ENCODE measurements around the gene USH1G. TPM values are rescaled to one million over a fixed set of nuclear protein-coding genes. Genes with fewer than 3 reads are reported as not detected.

Gene USH1G
- total RNA-seq, 1 donor from 2014 or later: 0.14 TPM

DNA sequence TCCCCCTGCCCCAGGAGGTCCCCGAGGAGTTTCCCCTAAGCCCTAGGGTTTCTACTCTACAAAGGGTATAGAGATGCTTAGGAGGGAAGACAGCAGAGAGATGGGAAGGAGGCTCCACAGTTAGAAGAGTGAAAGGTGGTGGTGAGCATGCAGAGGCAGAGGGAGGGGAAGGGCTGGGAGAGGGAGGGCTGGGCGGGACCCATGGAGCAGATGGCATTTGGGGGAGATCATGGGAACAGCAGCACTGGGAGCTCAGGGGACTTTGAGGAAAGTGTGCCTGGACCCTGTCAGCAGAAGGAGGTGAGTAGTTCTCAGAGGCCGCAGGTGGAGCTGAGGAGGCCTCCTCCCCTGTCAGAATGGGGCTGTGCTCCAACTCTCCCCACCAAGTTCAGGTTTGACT is 12.0 kb upstream of the USH1G start:
- DNase-seq (ENCODE audit: low read depth) (no peak), FAIRE-seq (no peak)
- Histone ChIP-seq H3K4me1 (ENCODE audit: insufficient read depth, low read length) (no peaks in the 10 kb centered on the region), H3K79me2 (ENCODE audit: insufficient read depth, low read length) (no peaks in the 10 kb centered on the region), H3K9ac (ENCODE audit: low read length) (no peak overlapping the region), H3K9me3 (ENCODE audit: insufficient read depth, low read depth, low read length) (no peaks in the 10 kb centered on the region), H3K4me3 (ENCODE audit: insufficient read depth, low read depth, low read length) (no peak overlapping the region), H3K27ac (ENCODE audit: low read depth, low read length) (no peak overlapping the region), H3K27me3 (ENCODE audit: insufficient read depth, low read length) (peaks cover 52% of the 10 kb centered on the region), H2AFZ (ENCODE audit: low read depth, low read length) (no peak overlapping the region), H4K20me1 (ENCODE audit: insufficient read depth, low read length) (no peaks in the 10 kb centered on the region), H3K4me2 (ENCODE audit: low read length) (no peak overlapping the region), H3K36me3 (ENCODE audit: insufficient read depth, low read length) (no peaks in the 10 kb centered on the region)
- Mint-ChIP-seq H3K4me3 (ENCODE audit: unreplicated experiment) (no peak overlapping the region), H3K27ac (ENCODE audit: unreplicated experiment) (no peak overlapping the region), H3K4me1 (ENCODE audit: low read depth, unreplicated experiment) (no peaks in the 10 kb centered on the region), H3K27me3 (ENCODE audit: low read depth, unreplicated experiment) (peaks cover 81% of the 10 kb centered on the region), H3K9me3 (ENCODE audit: unreplicated experiment) (peaks cover 3% of the 10 kb centered on the region), H3K36me3 (ENCODE audit: low read depth, unreplicated experiment) (peaks cover 2% of the 10 kb centered on the region)
- TF ChIP-seq, protein P1, sequence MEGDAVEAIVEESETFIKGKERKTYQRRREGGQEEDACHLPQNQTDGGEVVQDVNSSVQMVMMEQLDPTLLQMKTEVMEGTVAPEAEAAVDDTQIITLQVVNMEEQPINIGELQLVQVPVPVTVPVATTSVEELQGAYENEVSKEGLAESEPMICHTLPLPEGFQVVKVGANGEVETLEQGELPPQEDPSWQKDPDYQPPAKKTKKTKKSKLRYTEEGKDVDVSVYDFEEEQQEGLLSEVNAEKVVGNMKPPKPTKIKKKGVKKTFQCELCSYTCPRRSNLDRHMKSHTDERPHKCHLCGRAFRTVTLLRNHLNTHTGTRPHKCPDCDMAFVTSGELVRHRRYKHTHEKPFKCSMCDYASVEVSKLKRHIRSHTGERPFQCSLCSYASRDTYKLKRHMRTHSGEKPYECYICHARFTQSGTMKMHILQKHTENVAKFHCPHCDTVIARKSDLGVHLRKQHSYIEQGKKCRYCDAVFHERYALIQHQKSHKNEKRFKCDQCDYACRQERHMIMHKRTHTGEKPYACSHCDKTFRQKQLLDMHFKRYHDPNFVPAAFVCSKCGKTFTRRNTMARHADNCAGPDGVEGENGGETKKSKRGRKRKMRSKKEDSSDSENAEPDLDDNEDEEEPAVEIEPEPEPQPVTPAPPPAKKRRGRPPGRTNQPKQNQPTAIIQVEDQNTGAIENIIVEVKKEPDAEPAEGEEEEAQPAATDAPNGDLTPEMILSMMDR (IDR thresholded peaks at IDR 0.05; ENCODE audit: insufficient read depth, low read depth, low read length): no peak
- TF ChIP-seq EZH2 (IDR thresholded peaks at IDR 0.05; ENCODE audit: insufficient read depth, low read length): no peak

GRCh38 chr17:74930535-74931036 is 7.5 kb upstream of the USH1G start:
- Histone ChIP-seq H3K27me3 (ENCODE audit: insufficient read depth, low read length) (peaks cover 49% of the 10 kb centered on the region), H3K79me2 (ENCODE audit: insufficient read depth, low read length) (no peaks in the 10 kb centered on the region), H3K9me3 (ENCODE audit: insufficient read depth, low read depth, low read length) (no peaks in the 10 kb centered on the region), H3K36me3 (ENCODE audit: insufficient read depth, low read length) (no peaks in the 10 kb centered on the region), H3K4me1 (ENCODE audit: insufficient read depth, low read length) (no peaks in the 10 kb centered on the region), H3K4me3 (ENCODE audit: insufficient read depth, low read depth, low read length) (no peak overlapping the region), H3K27ac (ENCODE audit: low read depth, low read length) (no peak overlapping the region), H3K9ac (ENCODE audit: low read length) (no peak overlapping the region), H3K4me2 (ENCODE audit: low read length) (no peak overlapping the region), H4K20me1 (ENCODE audit: insufficient read depth, low read length) (no peaks in the 10 kb centered on the region), H2AFZ (ENCODE audit: low read depth, low read length) (no peak overlapping the region)
- Mint-ChIP-seq H3K27ac (ENCODE audit: unreplicated experiment) (no peak overlapping the region), H3K27me3 (ENCODE audit: low read depth, unreplicated experiment) (peaks cover 86% of the 10 kb centered on the region), H3K9me3 (ENCODE audit: unreplicated experiment) (peaks cover 4% of the 10 kb centered on the region), H3K4me1 (ENCODE audit: low read depth, unreplicated experiment) (no peaks in the 10 kb centered on the region), H3K36me3 (ENCODE audit: low read depth, unreplicated experiment) (peaks cover 2% of the 10 kb centered on the region), H3K4me3 (ENCODE audit: unreplicated experiment) (no peak overlapping the region)
- no peak for FAIRE-seq
- TF ChIP-seq EZH2 (IDR thresholded peaks at IDR 0.05; ENCODE audit: insufficient read depth, low read length): no peak
- TF ChIP-seq, protein P1 (IDR thresholded peaks at IDR 0.05; ENCODE audit: insufficient read depth, low read depth, low read length): no peak
- no peak for DNase-seq (ENCODE audit: low read depth)

DNA sequence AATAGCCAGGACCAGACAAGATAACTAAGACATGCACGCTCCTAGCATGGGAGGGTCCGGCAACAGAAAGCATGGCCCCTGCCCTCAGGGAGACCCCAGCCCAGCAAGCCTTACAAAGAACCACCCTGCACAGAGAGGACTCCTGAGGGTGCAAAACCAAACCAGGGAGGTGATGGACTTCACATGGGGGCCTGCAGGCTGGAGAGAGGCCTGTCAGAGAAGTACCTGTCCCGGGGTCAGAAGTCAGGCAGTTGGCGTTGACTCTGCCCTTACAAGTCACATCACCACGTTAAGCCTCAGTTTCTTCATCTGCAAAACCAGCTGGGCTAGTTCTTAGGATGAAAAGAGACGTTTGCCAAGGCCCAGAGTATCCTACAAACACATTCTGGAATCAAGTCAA is 5.7 kb upstream of the USH1G start:
- no peaks in the 10 kb centered on the region for H3K36me3 ChIP-seq (ENCODE audit: insufficient read depth, low read length)
- H3K27me3 ChIP-seq (ENCODE audit: insufficient read depth, low read length): peaks cover 55% of the 10 kb centered on the region
- peaks cover 2% of the 10 kb centered on the region for H3K36me3 Mint-ChIP-seq (ENCODE audit: low read depth, unreplicated experiment)

More for the DNA sequence above, 5.7 kb upstream of the USH1G start:
- Mint-ChIP-seq H3K4me1 (ENCODE audit: low read depth, unreplicated experiment) (no peaks in the 10 kb centered on the region), H3K4me3 (ENCODE audit: unreplicated experiment) (no peak overlapping the region), H3K27me3 (ENCODE audit: low read depth, unreplicated experiment) (peaks cover 83% of the 10 kb centered on the region), H3K27ac (ENCODE audit: unreplicated experiment) (no peak overlapping the region), H3K9me3 (ENCODE audit: unreplicated experiment) (peaks cover 8% of the 10 kb centered on the region)
- no peak overlapping the region for H3K4me2 ChIP-seq (ENCODE audit: low read length)
- no peak for FAIRE-seq
- H3K27ac ChIP-seq (ENCODE audit: low read depth, low read length): no peak overlapping the region
- H3K4me1 ChIP-seq (ENCODE audit: insufficient read depth, low read length): no peaks in the 10 kb centered on the region
- no peak overlapping the region for H2AFZ ChIP-seq (ENCODE audit: low read depth, low read length)
- H3K9ac ChIP-seq (ENCODE audit: low read length): no peak overlapping the region
- no peaks in the 10 kb centered on the region for H3K79me2 ChIP-seq (ENCODE audit: insufficient read depth, low read length)
- TF ChIP-seq, protein P1 (IDR thresholded peaks at IDR 0.05; ENCODE audit: insufficient read depth, low read depth, low read length): no peak
- TF ChIP-seq EZH2 (IDR thresholded peaks at IDR 0.05; ENCODE audit: insufficient read depth, low read length): no peak
- H4K20me1 ChIP-seq (ENCODE audit: insufficient read depth, low read length): no peaks in the 10 kb centered on the region
- DNase-seq (ENCODE audit: low read depth): no peak
- no peaks in the 10 kb centered on the region for H3K9me3 ChIP-seq (ENCODE audit: insufficient read depth, low read depth, low read length)
- H3K4me3 ChIP-seq (ENCODE audit: insufficient read depth, low read depth, low read length): no peak overlapping the region

All from astrocyte (in vitro differentiated cells and primary cell).